Epithelial cell of esophagus (primary cell): ENCODE results near the gene BCS1L.

Experiments
- DNase-seq: peaks from one replicate; pipeline ENCODE4 v3.0.0; 2010; ENCODE audit warnings: low read depth
- H3K4me3 ChIP-seq: 2 replicates; pipeline ENCODE4 v1.5.1; 2011; ENCODE audit warnings: mild to moderate bottlenecking, low read length, control low read depth
- TF ChIP-seq, protein P1 (sequence below): IDR thresholded peaks from 2 replicates; pipeline ENCODE4 v1.5.1; 2011; ENCODE audit warnings: low read depth, mild to moderate bottlenecking, low read length, control low read depth, inconsistent platforms; ENCODE audit not compliant: insufficient read depth; ENCODE audit errors: missing control alignments

Gene BCS1L

GRCh38 chr2:218711550-218711929, 52.1 kb downstream of the BCS1L start:
- peak overlapping the region; percentile 90 for H3K4me3 ChIP-seq
- TF ChIP-seq, protein P1, sequence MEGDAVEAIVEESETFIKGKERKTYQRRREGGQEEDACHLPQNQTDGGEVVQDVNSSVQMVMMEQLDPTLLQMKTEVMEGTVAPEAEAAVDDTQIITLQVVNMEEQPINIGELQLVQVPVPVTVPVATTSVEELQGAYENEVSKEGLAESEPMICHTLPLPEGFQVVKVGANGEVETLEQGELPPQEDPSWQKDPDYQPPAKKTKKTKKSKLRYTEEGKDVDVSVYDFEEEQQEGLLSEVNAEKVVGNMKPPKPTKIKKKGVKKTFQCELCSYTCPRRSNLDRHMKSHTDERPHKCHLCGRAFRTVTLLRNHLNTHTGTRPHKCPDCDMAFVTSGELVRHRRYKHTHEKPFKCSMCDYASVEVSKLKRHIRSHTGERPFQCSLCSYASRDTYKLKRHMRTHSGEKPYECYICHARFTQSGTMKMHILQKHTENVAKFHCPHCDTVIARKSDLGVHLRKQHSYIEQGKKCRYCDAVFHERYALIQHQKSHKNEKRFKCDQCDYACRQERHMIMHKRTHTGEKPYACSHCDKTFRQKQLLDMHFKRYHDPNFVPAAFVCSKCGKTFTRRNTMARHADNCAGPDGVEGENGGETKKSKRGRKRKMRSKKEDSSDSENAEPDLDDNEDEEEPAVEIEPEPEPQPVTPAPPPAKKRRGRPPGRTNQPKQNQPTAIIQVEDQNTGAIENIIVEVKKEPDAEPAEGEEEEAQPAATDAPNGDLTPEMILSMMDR: no peak
- DNase-seq: peak; percentile 9
